ENCODE results near the gene HOXA9. TPM values are rescaled to one million over a fixed set of nuclear protein-coding genes. Genes with fewer than 3 reads are reported as not detected.

The HOXA9 gene
- total RNA-seq, 4 donors from 2014 or later = 0.54 to 0.89 TPM; not detected in 2

- Histone ChIP-seq H3K4me3 (no peak overlapping the region), H3K4me1 (peaks cover 0 to 46% (median 11%) of the 10 kb centered on the region in 3 donors)
- no peak for ATAC-seq
Measured at GRCh38 chr7:27181795-27182275, 16.5 kb upstream of the HOXA9 start.

GRCh38 chr7:27180431-27181420 lies 15.4 kb upstream of the HOXA9 start:
- no peak for TF ChIP-seq EP300 (IDR thresholded peaks at IDR 0.05)
- TF ChIP-seq POLR2A (IDR thresholded peaks at IDR 0.05) = no peak
- no peak for TF ChIP-seq CTCF (IDR thresholded peaks at IDR 0.05)
- TF ChIP-seq POLR2AphosphoS5 (IDR thresholded peaks at IDR 0.05) = no peak
- no peaks in the 10 kb centered on the region for H3K9me3 ChIP-seq
- ATAC-seq = no peak
- H3K27ac ChIP-seq = no peak overlapping the region
- no peaks in the 10 kb centered on the region for H3K36me3 ChIP-seq
- WGBS, 2 donors (ENCODE audit: low coverage in 1 of 2) = 78% methylated on average over 3 of the region's 12 CpGs; no CpG with 5 or more reads in 1 of the 2 donors
- peaks cover 100% of the 10 kb centered on the region for H3K27me3 ChIP-seq
- H3K4me3 ChIP-seq = no peak overlapping the region
- H3K4me1 ChIP-seq = peaks cover 0 to 41% (median 11%) of the 10 kb centered on the region in 3 donors

More at GRCh38 chr7:27181795-27182275, 16.5 kb upstream of the HOXA9 start:
- Histone ChIP-seq H3K27me3 (peaks cover 100% of the 10 kb centered on the region), H3K9me3 (no peaks in the 10 kb centered on the region), H3K27ac (no peak overlapping the region), H3K36me3 (no peaks in the 10 kb centered on the region)
- TF ChIP-seq CTCF (IDR thresholded peaks at IDR 0.05) (no peak), POLR2A (IDR thresholded peaks at IDR 0.05) (no peak)
- 60% methylated on average over 1 of the region's 4 CpGs; no CpG with 5 or more reads in 1 of the 2 donors for WGBS, 2 donors (ENCODE audit: low coverage in 1 of 2)

- Histone ChIP-seq H3K36me3 (no peaks in the 10 kb centered on the region), H3K9me3 (no peaks in the 10 kb centered on the region), H3K27ac (no peak overlapping the region), H3K4me1 (peaks cover 0 to 32% (median 10%) of the 10 kb centered on the region in 3 donors), H3K27me3 (peaks cover 100% of the 10 kb centered on the region), H3K4me3 (peak overlapping the region in 1 of 2 donors; percentile 6)
- peak; percentile 57 for ATAC-seq
- no peak for TF ChIP-seq POLR2A (IDR thresholded peaks at IDR 0.05)
- TF ChIP-seq CTCF (IDR thresholded peaks at IDR 0.05) = peak in 3 of 4 experiments; percentile 33 to 79 (median 61)
- WGBS, 2 donors (ENCODE audit: low coverage in 1 of 2) = 10 to 13% methylated on average over 10 to 26 of the region's 56 CpGs
Measured at GRCh38 chr7:27179503-27180430, 14.4 kb upstream of the HOXA9 start.

- Histone ChIP-seq H3K9me3 (no peaks in the 10 kb centered on the region), H3K4me1 (peaks cover 0 to 31% (median 7%) of the 10 kb centered on the region in 3 donors), H3K36me3 (no peaks in the 10 kb centered on the region), H3K27ac (no peak overlapping the region), H3K27me3 (peaks cover 100% of the 10 kb centered on the region), H3K4me3 (no peak overlapping the region)
- no peak for ATAC-seq
- 45 to 79% methylated on average over 3 to 14 of the region's 14 CpGs for WGBS, 2 donors (ENCODE audit: low coverage in 1 of 2)
- TF ChIP-seq POLR2A (IDR thresholded peaks at IDR 0.05) = no peak
- no peak for TF ChIP-seq POLR2AphosphoS5 (IDR thresholded peaks at IDR 0.05)
- no peak for TF ChIP-seq EP300 (IDR thresholded peaks at IDR 0.05)
- no peak for TF ChIP-seq CTCF (IDR thresholded peaks at IDR 0.05)
Measured at GRCh38 chr7:27179030-27179429, 13.7 kb upstream of the HOXA9 start.
